Prostate gland (tissue), 2 donors: ENCODE results near the gene SNCG.

Source experiments
- POLR2AphosphoS5 ChIP-seq: sonication (generic); formaldehyde crosslinking; IDR thresholded peaks from one replicate; pipeline ENCODE4 v1.6.1; 2017; ENCODE audit warnings: antibody characterized with exemption
- TF ChIP-seq, protein P1 (sequence below), 4 experiments: fragments of 200-600 bp in 2 of 4; fragments of 450-650 bp in 2 of 4; sonication (generic) in 2 of 4; IDR thresholded peaks; 1 replicate in 3 of 4; 2 replicates in 1 of 4; pipeline ENCODE4 v1.5.1; 2016 to 2019; ENCODE audit warnings: antibody characterized with exemption in 4 of 4, mild to moderate bottlenecking in 2 of 4, moderate library complexity in 2 of 4

DNA sequence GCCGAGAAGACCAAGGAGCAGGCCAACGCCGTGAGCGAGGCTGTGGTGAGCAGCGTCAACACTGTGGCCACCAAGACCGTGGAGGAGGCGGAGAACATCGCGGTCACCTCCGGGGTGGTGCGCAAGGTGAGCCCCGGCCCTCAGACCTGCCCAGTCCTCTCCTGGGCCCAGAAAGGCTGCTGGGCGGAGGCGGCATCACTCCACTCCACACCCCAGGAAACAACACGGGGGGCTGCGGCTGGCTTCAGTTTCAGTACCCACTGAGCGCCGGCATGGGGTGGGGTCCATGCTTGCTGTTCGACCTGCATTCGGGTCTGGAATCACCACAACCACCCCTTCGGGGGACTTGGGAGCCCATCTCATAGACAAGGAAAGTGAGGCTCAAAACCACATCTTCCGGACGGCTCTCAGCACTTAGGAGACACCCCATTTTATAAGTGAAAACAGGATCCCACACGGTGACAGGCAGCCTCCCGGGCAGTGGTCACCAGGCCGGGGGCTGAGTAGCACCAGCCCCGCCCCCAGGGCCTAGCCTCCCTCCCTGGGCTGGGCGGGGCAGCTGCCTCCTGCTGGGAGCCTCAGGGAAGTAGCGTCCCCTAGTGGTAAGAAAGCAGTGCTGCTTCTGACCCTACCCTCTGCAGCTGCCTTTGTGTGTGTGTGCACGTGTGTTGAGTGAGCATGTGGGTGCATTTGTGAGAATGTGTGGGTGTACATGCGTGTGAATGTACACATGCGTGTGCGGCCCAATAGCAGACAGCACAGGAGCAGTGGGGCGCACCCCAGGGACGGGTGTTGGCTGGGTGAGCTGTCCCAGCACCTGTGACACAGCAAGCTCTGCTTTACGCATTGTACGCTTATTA is 1.8 kb downstream of the SNCG start:
- no peak for TF ChIP-seq POLR2AphosphoS5
- TF ChIP-seq, protein P1, sequence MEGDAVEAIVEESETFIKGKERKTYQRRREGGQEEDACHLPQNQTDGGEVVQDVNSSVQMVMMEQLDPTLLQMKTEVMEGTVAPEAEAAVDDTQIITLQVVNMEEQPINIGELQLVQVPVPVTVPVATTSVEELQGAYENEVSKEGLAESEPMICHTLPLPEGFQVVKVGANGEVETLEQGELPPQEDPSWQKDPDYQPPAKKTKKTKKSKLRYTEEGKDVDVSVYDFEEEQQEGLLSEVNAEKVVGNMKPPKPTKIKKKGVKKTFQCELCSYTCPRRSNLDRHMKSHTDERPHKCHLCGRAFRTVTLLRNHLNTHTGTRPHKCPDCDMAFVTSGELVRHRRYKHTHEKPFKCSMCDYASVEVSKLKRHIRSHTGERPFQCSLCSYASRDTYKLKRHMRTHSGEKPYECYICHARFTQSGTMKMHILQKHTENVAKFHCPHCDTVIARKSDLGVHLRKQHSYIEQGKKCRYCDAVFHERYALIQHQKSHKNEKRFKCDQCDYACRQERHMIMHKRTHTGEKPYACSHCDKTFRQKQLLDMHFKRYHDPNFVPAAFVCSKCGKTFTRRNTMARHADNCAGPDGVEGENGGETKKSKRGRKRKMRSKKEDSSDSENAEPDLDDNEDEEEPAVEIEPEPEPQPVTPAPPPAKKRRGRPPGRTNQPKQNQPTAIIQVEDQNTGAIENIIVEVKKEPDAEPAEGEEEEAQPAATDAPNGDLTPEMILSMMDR (IDR thresholded peaks at IDR 0.05), result peak in 3 of 4 experiments; percentile 66 to 85 (median 66)
